HL-60/S4 treated with retinoic acid at 250 ng/mL for 4 days and 3 days (cell line): ENCODE data around the gene GALNT11.
"Not testable (repeated sequence)": the region's sequence is repeated elsewhere in the genome, so short reads cannot be mapped to it uniquely, and the experiment has no call there.

Experiments
- in situ Hi-C: fragments of 300-500 bp; cut with MboI; formaldehyde crosslinking; loops from 2 replicates; pipeline ENCODE4 v1.7.0; 2022; ENCODE audit warnings: low sequenced_read_pairs

The GALNT11 gene

DNA sequence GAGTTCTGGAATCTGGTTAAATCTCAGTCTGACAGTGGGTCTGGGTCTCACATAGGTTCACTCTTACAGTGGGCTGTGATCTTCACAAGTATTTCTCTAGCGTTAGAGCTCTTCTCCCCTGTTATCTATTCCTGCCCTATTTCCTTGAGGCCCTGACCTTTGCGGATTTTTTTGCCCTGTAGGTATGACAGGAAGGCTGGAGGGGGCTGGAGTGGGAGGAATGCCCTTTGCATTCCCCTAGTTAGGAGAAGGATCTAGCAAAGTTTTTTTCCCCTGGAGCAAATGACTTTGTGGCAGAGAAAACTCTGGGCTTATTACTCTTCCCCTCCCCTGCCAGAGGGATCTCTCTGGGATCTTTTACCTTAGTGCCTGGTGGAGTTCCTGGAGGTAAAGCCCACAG lies 49.2 kb downstream of the GALNT11 start:
- in situ Hi-C loops: no loop called here

DNA sequence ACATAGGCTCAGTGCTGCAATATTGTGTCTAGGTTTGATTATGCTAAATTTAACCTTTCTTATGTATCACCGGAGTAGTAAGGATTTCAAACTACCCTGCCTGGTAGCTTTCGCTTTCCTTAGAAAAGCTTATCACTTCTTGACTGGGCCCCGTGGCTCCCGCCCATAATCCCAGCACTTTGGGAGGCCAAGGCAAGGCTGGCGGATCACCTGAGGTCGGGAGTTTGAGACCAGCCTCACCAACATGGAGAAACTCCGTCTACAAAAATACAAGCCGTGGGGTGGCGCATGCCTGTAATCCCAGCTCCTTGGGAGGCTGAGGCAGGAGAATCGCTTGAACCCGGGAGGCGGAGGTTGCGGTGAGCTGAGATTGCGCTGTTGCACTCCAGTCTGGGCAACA lies 49.9 kb downstream of the GALNT11 start:
- in situ Hi-C loops: not testable (repeated sequence)

DNA sequence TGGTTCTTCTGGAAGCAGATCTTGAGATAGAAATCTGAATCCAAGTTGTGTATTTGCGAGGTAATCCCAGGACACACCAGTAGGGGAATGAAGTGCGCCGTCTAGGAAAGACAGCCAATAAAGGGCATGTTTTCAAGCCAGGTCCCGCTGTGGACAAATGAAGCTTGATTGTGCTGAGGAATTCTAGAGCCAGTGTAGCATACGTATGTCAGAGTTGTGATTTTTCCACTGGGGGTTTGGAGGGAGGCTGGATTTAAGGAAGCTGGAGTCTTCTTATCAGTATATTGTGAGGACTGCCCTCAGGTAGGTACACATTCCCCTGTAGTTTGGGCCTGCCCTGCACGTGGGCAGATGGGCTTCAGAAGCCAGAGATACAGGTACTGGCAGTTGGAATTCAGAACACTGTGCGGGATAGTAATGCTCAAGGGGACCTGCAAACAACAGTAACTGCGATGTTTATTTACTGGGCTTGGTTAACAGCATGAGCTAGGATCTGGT lies 50.9 kb downstream of the GALNT11 start:
- in situ Hi-C loops: no loop called here

DNA sequence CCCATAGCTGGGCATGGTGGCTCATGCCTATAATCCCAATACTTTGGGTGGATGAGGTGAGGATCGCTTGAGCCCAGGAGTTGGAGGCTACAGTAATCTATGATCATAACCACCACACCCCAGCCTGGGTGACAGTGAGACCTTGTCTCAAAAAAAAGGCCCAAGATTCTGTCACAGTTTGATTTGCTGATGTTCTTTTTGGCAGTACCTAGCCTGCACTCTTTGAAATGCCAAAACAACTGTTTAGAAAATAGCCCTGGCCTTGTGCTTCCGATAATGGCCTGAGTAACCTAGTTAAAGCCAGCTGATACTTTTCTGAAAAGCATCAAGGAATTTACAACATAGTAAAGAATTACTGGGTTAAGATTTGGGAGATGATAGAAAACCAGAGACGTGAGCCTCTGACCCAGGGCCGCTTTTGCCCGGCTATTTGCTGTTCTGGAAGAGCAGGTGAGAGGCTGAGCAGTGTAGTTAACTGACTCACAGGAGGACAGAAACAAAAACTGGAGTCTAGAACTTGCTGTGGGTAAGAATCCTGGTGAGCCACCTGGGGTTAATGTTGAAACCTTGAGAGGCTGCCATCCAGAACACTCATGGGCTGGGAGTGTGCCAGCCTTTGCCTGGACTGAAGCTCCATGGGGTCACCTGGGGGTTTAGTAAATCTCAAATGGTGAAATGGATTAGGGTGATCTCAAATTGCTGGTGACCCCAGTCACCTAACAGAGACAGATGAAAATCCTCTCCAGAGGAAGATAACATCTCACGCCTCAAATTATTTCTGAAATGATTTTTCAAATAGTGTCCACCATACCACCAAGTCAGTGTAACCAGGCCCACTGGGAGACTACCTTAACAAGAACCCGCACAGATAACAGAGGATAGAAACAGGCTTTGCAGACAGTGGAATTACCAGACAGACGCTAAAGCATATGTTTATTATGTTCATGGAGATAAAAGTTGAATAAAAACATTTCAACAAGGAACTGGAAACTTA lies 51.8 kb downstream of the GALNT11 start:
- in situ Hi-C loops: no loop called here

DNA sequence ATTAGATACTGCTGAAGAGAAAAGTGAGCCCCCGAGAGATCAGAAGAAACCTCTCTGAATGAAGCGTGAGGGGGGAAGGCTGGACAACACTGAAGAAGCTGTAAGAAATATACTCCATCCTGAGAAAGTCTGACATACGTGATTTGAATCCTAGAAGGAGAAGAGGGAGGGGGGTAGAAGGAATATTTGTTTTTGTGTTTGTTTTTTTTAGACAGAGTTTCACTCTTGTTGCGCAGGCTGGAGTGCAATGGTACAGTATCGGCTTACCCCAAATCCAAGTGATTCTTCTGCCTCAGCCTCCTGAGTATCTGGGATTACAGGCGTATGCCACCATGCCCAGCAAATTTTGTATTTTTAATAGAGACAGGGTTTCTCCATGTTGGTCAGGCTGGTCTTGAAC lies 52.6 kb downstream of the GALNT11 start:
- in situ Hi-C loops: no loop called here

DNA sequence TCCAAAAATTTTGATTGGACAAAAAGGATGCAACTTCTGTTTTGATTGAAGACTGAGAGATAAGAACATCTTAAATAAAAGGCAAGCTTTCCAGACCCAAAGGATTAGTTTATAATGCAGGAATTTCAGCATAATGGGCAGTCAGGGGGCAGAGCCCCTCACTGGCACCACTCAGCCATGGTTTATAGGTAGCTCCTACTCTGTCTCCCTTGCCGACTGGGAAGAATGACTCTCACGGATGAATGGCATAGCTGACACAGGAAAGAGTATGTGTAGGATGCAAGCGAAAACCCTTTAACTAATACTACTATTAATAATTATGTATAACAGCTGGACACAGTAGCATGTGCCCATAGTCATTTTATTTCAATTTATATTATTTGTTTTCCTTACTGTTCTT lies 53.3 kb downstream of the GALNT11 start:
- in situ Hi-C loops: no loop called here

DNA sequence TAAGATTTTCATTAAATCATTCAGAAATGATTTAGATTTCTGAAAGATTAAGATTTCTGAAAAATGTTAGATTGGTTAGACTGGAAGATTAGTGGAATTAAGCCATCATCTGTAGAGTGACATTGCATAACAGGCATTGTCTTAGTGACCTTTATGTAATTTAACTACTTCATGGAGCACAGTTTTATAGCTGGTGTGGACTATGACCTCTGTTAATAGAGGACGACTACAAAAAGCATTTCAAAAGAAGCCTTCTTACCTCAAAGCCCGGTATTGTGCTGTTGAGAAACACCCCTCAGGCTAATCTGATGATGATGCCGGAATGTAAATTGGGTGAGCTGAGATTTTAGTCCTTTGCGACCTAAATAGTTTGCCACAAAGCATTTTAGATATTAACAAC lies 55.6 kb downstream of the GALNT11 start:
- in situ Hi-C loops: no loop called here

DNA sequence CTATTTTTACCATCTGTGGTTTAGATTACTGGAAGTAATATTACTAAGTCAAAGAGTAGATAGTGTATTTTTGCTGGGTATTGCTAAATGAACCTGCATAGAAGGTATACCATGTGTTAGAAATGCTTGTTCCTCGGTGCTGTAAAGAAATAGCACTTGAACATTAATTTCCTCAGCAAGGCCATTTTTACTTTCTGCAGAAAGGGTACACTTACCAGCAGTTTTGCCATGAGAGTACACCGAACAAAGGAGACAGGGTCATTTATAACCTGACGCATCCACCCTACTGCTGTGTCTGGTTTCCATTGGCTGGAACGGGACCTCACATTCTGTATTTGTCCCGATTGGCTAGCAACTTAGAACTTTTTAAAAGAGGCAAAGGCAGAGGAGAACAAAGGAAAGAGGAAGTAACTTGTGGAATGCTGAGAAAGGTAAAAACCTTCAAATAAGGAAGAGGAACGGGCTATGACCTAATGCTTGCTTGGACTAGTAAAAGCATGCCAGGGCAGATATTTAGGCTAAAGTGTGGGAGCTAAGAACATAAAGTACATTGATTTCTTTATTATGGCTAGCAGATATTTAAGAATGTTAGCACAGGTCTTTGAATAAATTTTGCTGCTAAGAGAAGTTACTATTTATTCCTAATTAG lies 56.7 kb downstream of the GALNT11 start:
- in situ Hi-C loops: not testable (repeated sequence)

DNA sequence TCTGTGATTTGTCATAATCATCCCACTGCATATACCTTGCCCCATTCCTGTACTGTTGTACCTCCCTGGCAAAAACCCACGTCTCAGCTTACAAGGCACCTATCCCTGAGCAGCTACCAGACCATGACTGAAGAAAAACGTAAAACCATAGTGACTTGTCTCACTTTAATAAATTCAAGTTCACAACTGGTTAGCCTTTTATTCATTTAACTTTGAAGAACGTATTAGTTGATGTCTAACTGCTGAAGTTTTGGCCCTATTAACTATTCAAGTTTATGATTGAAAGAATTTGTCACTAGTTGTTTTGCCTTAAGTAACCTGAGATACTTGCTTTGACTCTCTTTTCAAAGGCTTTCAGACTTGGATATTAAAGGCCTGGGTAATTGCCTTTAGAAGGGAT lies 59.7 kb downstream of the GALNT11 start:
- in situ Hi-C loops: no loop called here

DNA sequence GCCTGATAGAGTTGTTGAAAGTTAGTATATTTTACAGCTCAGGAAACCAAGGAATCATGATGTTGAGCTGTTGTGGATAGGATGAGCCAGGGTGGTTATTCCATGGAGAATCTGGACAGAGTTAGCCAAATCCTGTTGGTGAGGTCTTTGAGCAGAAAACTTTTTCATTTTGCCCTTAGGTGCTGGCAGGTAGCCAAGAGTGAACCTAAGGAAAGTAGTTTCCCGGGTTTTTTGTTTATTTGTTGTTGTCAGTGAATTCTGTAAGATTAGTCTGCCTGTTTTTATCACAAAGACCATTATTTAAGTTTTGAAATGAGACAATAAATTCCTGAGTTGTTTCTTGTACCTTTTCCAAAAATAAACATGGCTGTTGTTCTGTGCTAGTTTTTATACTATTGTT lies 61.0 kb downstream of the GALNT11 start:
- in situ Hi-C loops: no loop called here

DNA sequence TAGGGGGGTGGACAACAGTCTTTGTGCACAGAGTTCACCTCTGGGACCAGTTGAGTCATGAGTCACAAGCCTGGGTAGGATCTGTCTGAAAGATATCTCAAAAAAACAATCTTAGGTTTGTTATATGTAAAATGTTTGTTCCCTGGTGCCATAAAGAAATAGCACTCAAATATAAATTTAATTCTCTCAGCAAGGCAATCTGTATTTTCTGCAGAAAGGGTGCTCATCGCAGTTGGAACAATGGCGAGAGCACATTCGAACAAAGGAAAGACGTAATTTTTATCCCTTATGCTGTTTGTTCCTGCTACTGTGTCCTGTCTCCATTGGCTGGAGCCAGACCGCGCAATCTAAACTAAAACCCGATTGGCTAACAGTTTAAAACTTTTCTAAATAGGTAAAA lies 63.7 kb downstream of the GALNT11 start:
- in situ Hi-C loops: no loop called here

DNA sequence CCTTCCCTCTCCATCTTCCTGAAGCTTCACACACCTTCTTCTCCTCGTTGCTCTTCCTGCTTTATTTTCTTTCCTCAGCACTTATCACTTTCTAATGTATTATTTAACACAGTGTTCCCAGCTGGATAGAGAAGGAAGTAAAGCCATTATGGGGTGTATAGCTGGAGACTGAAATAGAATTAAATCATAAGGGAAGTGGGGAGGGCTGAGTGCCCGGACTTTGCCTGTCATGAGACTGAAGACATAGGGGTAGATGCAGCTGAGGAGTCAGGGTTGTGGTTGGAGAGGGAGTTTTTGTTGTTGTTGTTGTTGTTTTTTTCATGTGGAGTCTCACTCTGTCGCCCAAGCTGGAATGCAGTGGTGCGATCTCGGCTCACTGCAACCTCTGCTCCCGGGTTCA lies 65.3 kb downstream of the GALNT11 start:
- in situ Hi-C loops: no loop called here

DNA sequence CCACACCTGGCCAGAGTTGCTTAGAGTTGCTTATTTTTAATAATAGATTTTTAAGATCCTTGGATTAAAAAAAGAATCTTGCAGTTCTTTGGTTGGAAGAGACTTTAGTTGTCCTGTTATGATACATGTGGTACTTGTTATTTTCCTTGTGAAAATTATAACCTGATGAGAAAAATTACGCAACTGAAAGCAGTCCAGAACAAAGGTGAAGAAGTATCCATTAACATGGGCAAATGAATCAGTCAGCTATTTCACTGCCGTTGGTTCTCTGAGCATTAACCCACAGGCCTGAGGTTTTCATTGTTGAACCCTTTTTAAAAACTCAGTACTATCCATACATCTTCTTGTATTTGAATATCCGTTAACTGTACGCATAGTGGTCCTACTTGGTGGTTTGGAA lies 68.2 kb downstream of the GALNT11 start:
- in situ Hi-C loops: no loop called here

DNA sequence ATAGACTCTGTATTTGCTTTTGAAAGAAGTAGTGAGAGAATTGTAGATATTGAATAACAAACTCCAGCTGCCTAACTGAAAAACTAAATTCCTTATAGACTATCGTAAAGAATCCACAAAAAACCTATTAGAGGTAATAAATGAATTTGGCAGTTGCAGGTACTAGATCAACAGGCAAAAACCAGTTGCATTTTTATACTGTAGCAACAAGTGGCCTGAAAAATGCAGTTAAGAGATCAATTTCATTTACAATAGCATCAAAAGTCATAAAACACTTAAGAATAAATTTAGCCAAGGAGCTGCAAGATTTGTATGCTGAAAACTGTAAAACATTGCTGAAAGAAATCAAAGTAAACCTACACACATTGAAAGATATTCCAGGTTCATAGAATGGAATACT lies 70.3 kb downstream of the GALNT11 start:
- in situ Hi-C loops: no loop called here

DNA sequence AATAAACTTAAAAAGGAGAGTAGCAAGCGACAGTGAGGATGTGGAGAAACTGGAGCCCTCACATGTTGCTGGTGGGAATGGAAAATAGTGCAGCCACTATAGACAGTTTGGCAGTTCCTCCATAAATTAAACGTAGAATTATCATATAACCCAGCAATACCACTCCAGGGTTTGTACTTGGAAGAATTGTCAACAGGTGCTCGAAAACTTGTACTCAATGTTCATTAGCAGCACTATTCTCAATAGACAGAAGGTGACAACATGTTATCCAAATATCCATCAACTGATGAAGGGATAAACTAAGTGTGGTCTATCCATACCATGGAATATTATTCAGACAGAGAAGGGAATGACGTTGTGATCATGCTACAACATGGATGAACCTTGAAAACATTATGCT lies 71.9 kb downstream of the GALNT11 start:
- in situ Hi-C loops: no loop called here

DNA sequence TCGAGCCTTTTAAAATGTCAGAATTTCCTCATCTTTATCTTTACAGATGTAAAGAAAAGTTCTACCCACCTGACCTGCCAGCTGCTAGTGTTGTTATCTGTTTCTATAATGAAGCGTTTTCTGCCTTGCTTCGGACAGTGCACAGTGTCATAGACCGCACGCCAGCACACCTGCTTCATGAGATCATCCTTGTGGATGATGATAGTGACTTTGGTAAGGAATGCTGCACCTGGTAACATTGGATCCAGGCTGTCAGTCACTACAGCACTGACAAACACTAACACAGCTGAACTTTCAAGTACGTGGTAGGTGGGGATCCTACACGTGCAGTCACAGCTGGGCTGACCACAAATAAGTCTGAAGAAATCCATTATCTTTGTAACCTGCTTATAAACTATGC lies 77.6 kb downstream of the GALNT11 start:
- in situ Hi-C loops: no loop called here

DNA sequence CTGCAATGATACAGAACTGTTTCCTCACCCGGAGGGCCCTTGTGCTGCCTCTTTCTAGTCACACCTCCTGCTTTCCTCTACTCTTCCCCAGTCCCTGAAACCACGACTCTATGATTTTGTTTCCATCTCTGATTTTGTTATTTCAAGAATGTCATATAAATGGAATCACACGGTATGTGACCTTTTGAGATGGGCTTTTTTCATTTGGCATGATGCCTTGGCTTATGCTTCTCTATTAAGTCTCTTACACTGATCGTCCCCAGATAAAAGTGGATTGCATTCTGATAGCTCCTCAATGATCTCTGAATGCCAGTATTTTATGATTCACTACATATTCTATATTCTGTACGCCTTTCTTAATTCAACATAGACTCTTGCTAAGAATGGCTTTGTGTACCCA lies 78.2 kb downstream of the GALNT11 start:
- in situ Hi-C loops: no loop called here

DNA sequence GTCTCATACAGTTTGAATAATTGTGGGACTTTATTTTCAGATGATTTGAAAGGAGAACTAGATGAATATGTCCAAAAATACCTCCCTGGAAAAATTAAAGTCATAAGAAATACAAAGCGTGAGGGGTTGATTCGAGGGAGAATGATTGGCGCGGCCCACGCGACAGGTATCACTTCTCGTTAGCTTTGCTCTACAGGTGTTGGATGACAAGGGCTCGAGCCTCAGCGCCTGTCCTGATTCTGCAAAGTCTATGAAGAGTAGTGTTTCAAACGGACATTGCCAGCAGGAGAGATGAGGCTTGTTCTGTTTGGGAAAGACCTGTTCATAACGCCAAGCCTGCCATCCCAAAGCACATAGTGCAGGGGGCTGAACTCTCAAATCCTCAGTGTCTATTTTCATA lies 79.7 kb downstream of the GALNT11 start:
- in situ Hi-C loops: no loop called here

DNA sequence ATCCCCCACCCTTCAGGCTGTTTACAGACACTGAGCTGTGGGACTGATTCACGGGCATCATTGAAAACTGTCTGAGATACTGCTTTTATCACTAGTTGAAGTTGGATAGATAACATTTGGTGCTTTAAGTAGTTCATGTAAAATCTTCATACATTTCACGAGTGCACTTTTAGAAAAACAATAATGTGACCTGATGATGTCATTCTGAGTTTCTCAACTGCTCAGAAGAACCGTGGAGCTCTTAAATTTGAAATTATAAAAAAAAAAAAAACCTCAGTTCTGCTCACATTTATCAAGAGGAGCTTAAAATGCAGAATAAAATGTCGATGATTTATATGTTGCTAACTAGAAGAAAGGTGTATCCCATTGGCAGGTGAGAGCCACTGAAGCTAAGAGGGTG lies 81.5 kb downstream of the GALNT11 start:
- in situ Hi-C loops: no loop called here

DNA sequence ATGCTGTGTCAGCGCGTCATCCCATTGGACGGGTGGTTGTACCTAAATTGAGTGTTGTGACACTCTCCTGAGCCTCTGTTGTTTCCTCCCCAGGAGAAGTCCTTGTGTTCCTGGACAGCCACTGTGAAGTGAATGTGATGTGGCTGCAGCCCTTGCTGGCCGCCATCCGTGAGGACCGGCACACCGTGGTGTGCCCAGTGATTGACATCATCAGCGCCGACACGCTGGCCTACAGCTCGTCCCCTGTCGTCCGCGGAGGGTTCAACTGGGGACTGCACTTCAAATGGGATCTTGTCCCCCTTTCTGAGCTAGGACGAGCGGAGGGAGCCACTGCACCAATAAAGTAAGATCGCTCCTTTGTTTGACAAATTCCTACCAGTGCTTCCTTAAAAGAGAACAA lies 82.5 kb downstream of the GALNT11 start:
- in situ Hi-C loops: no loop called here

DNA sequence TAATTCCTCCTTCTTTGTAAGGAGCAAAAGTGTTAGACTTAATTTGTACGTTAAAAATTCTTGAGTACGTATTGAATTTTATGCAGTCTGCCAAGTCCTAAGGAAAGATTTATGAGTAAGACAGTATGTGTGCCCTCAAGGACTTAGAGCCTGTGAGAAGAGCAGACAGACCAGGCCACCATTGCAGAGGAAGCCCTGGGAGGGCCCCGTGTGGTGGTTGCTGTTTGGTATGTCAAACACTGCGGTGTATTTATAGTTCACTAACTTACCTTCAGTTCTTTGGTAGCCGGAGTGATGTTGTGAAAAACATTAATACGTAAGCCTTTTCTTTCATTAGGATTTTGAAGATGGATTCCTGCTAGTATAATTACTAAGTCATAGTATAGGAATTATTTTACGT lies 82.9 kb downstream of the GALNT11 start:
- in situ Hi-C loops: no loop called here

DNA sequence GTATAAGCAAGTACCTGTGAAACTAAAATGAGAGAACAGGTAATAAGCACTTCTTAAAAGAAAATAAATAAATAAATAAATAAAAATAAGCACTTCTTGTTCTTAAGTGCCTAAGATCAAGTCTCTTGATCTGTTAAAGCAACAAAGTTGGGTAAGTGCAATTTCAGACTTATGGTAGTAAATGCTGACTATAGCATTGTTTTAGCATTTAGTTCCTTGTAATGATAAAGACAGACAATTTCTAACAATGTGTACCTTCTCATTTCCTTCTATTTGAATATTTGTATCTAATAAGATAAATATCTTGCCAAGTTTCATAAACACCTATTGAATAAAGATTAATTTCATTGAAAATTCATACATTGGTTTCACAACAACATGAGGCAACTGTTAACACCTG lies 87.4 kb downstream of the GALNT11 start:
- in situ Hi-C loops: no loop called here
